HEK293 (cell line): ENCODE results near the gene LBHD1.
A peak's percentile ranks its signal among the peaks of the same experiment; 100 is the strongest.

Source experiments
- CTCF ChIA-PET: fragments of 350-600 bp; formaldehyde crosslinking; extraction: SDS; loops from one replicate; lab custom pipeline; 2021; ENCODE audit warnings: antibody characterized with exemption; lab: Yijun Ruan, JAX
- POLR2A ChIA-PET: fragments of 300-600 bp; formaldehyde crosslinking; extraction: SDS; loops from one replicate; lab custom pipeline; 2020; ENCODE audit warnings: antibody characterized with exemption, inconsistent platforms; lab: Yijun Ruan, JAX
- H3K27ac ChIP-seq: fragments of 200-500 bp; sonication (Bioruptor generic); 2 replicates; pipeline ENCODE4 v1.5.1; 2014; ENCODE audit warnings: low read depth, low read length, control low read depth, inconsistent platforms; ENCODE audit errors: extremely low read depth
- H3K36me3 ChIP-seq, 2 experiments: fragments of 200-500 bp in 1 of 2; sonication (Bioruptor generic) in 1 of 2; 1 replicate in 1 of 2; 2 replicates in 1 of 2; pipeline ENCODE4 v1.5.1; 2014 to 2017; ENCODE audit warnings: inconsistent platforms in 2 of 2, low read length in 2 of 2; ENCODE audit not compliant: control insufficient read depth in 2 of 2, insufficient read depth in 1 of 2
- H3K4me1 ChIP-seq: fragments of 200-500 bp; sonication (Bioruptor generic); 2 replicates; pipeline ENCODE4 v1.5.1; 2014; ENCODE audit warnings: mild to moderate bottlenecking, low read length, inconsistent platforms; ENCODE audit not compliant: control insufficient read depth, insufficient read depth
- H3K4me3 ChIP-seq: 2 replicates; pipeline ENCODE4 v1.5.1; 2011; ENCODE audit warnings: low read depth, mild to moderate bottlenecking, control low read depth, low read length, moderate library complexity
- H3K9me3 ChIP-seq: fragments of 200-500 bp; sonication (Bioruptor generic); 2 replicates; pipeline ENCODE4 v1.5.1; 2014; ENCODE audit warnings: low read depth, low read length, inconsistent platforms; ENCODE audit not compliant: control insufficient read depth, insufficient read depth
- GFI1B ChIP-seq: fragments of 450-650 bp; formaldehyde crosslinking; IDR thresholded peaks from 2 replicates; pipeline ENCODE4 v1.5.1; 2016; ENCODE audit warnings: missing biosample characterization, missing genetic modification characterization
- KLF16 ChIP-seq: fragments of 450-650 bp; formaldehyde crosslinking; IDR thresholded peaks from 2 replicates; pipeline ENCODE4 v1.5.1; 2017; ENCODE audit warnings: missing biosample characterization, missing genetic modification characterization
- MZF1 ChIP-seq: fragments of 450-650 bp; formaldehyde crosslinking; IDR thresholded peaks from 2 replicates; pipeline ENCODE4 v1.5.1; 2017; ENCODE audit warnings: missing biosample characterization, missing genetic modification characterization, borderline replicate concordance
- TRIM28 ChIP-seq: IDR thresholded peaks from 2 replicates; pipeline ENCODE4 v1.6.1; 2011; ENCODE audit warnings: low read length, control low read depth, borderline replicate concordance
- ZBTB20 ChIP-seq: fragments of 450-650 bp; formaldehyde crosslinking; IDR thresholded peaks from 2 replicates; pipeline ENCODE4 v1.5.1; 2016; ENCODE audit warnings: missing biosample characterization, missing genetic modification characterization
- ZNF202 ChIP-seq: fragments of 450-650 bp; formaldehyde crosslinking; IDR thresholded peaks from 2 replicates; pipeline ENCODE4 v1.5.1; 2016; ENCODE audit warnings: missing biosample characterization, missing genetic modification characterization, borderline replicate concordance
- ZNF223 ChIP-seq: fragments of 450-650 bp; formaldehyde crosslinking; IDR thresholded peaks from 2 replicates; pipeline ENCODE4 v1.5.1; 2016; ENCODE audit warnings: missing biosample characterization, missing genetic modification characterization
- ZNF248 ChIP-seq: fragments of 450-650 bp; formaldehyde crosslinking; IDR thresholded peaks from 2 replicates; pipeline ENCODE4 v1.5.1; 2017; ENCODE audit warnings: missing biosample characterization, missing genetic modification characterization
- ZNF335 ChIP-seq: fragments of 450-650 bp; formaldehyde crosslinking; conservative IDR thresholded peaks from 2 replicates; pipeline ENCODE4 v1.5.1; 2016; ENCODE audit warnings: missing biosample characterization, missing genetic modification characterization
- ZNF394 ChIP-seq: fragments of 450-650 bp; formaldehyde crosslinking; IDR thresholded peaks from 2 replicates; pipeline ENCODE4 v1.5.1; 2016; ENCODE audit warnings: missing biosample characterization, missing genetic modification characterization, mild to moderate bottlenecking, moderate library complexity, borderline replicate concordance
- ZNF529 ChIP-seq: fragments of 450-650 bp; formaldehyde crosslinking; IDR thresholded peaks from 2 replicates; pipeline ENCODE4 v1.5.1; 2017; ENCODE audit warnings: missing genetic modification characterization, missing biosample characterization; ENCODE audit not compliant: insufficient replicate concordance
- ZNF571 ChIP-seq: fragments of 450-650 bp; formaldehyde crosslinking; IDR thresholded peaks from 2 replicates; pipeline ENCODE4 v1.5.0; 2017; ENCODE audit warnings: missing biosample characterization, missing genetic modification characterization
- ZNF777 ChIP-seq: fragments of 450-650 bp; formaldehyde crosslinking; IDR thresholded peaks from 2 replicates; pipeline ENCODE4 v1.5.1; 2017; ENCODE audit warnings: missing biosample characterization, missing genetic modification characterization, borderline replicate concordance
- ZNF791 ChIP-seq: fragments of 450-650 bp; formaldehyde crosslinking; IDR thresholded peaks from 2 replicates; pipeline ENCODE4 v1.5.1; 2016; ENCODE audit warnings: missing biosample characterization, missing genetic modification characterization
- ZXDB ChIP-seq: fragments of 450-650 bp; formaldehyde crosslinking; IDR thresholded peaks from 2 replicates; pipeline ENCODE4 v1.5.1; 2016; ENCODE audit warnings: missing biosample characterization, missing genetic modification characterization
- TF ChIP-seq, protein P1 (sequence below): fragments of 450-650 bp; formaldehyde crosslinking; IDR thresholded peaks from 2 replicates; pipeline ENCODE4 v1.5.1; 2017; ENCODE audit warnings: missing biosample characterization, missing genetic modification characterization
- TF ChIP-seq, protein P2 (sequence below): fragments of 450-650 bp; formaldehyde crosslinking; IDR thresholded peaks from 2 replicates; pipeline ENCODE4 v1.5.1; 2016; ENCODE audit warnings: missing biosample characterization, missing genetic modification characterization
- TF ChIP-seq, protein P3 (sequence below): fragments of 450-650 bp; IDR thresholded peaks from 2 replicates; pipeline ENCODE4 v1.5.1; 2018; ENCODE audit warnings: missing biosample characterization, mild to moderate bottlenecking, missing genetic modification characterization
- TF ChIP-seq, protein P4 (sequence below): fragments of 450-650 bp; formaldehyde crosslinking; IDR thresholded peaks from 2 replicates; pipeline ENCODE4 v1.5.1; 2017; ENCODE audit warnings: missing biosample characterization, missing genetic modification characterization
- TF ChIP-seq, protein P5 (sequence below): fragments of 450-650 bp; formaldehyde crosslinking; IDR thresholded peaks from 2 replicates; pipeline ENCODE4 v1.5.1; 2016; ENCODE audit warnings: missing biosample characterization, missing genetic modification characterization, low read depth

Gene LBHD1

DNA sequence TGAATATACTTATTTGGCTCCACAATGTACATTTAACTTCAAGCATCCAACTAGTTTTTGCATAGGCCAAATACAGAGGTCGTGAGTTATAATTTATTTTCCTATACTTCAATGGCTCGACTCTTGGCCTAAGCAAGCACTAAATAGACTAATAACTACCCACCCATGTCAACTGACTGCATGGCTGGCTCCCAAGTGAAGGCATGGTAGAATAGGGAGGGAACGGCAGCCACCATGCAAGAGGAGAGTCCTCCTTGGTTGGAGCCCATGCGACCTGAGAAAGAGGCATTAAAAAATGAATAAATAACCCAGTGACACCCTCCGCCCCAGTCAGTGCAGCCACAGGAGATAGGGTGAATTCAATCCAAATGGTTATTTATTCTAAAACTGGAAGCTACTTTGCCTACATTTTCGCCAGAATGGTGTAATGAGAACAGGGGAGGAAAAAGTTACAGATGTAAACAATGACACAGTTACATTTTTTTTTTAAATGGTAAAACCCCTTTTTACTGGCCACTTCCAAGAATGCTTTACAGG lies 40.3 kb upstream of the LBHD1 start (continued):
- TF ChIP-seq TRIM28 = no peak

DNA sequence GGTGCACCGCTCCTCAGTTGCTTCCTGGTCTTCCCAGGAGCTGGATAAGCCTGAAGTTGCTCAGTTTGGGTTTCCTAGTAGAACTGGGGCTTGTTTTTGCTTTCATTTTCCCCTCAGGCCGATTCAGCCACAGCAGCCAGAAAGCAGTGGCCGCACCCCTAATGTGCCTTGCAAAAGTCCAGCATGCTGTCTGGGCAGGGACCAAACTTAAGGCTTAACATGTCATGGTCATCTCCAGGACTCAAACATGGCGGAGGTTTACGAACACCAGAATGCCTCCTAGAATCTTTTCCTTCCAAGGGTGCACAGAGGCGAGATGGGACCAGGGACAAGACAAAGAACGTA lies 37.9 kb upstream of the LBHD1 start:
- H3K9me3 ChIP-seq = no peaks in the 10 kb centered on the region
- ChIA-PET CTCF (interaction anchor here (1.1 kb wide), 2 partner anchors 16 to 77 kb away, joined by 3 read pairs; partner anchors contain the start of gene TMEM179B), POLR2A (interaction anchor here (0.8 to 3.4 kb wide), 6 partner anchors 15 to 131 kb away, joined by 3 to 11 read pairs (median 4); partner anchors contain the start of genes LBHD1, POLR2G, TUT1 and UQCC3)
- H3K4me1 ChIP-seq = peaks cover 3% of the 10 kb centered on the region; the same call in 1 of the 2 replicates
- peaks cover 0 to 93% of the 10 kb centered on the region in 2 experiments; a peak in 1 of 3 replicates for H3K36me3 ChIP-seq
- H3K4me3 ChIP-seq = no peak overlapping the region
- 0 out of 2 replicates have a peak overlapping the region, but pooled peaks have one; percentile 18 for H3K27ac ChIP-seq
- TF ChIP-seq ZBTB20 (tag by site-specific recombination) = peak; percentile 81; the same call in 1 of the 2 replicates
- no peak for TF ChIP-seq ZNF791 (tag by site-specific recombination)
- TF ChIP-seq ZNF202 (tag by site-specific recombination) = no peak
- no peak for TF ChIP-seq KLF16 (tag by site-specific recombination)
- no peak for TF ChIP-seq ZNF777 (tag by site-specific recombination)
- TF ChIP-seq GFI1B (tag by site-specific recombination) = no peak
- TF ChIP-seq ZNF529 = no peak
- TF ChIP-seq, protein P1, sequence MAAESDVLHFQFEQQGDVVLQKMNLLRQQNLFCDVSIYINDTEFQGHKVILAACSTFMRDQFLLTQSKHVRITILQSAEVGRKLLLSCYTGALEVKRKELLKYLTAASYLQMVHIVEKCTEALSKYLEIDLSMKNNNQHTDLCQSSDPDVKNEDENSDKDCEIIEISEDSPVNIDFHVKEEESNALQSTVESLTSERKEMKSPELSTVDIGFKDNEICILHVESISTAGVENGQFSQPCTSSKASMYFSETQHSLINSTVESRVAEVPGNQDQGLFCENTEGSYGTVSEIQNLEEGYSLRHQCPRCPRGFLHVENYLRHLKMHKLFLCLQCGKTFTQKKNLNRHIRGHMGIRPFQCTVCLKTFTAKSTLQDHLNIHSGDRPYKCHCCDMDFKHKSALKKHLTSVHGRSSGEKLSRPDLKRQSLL (tag by site-specific recombination) = no peak
- 0 out of 2 replicates have a peak, but pooled peaks have one; percentile 4 for TF ChIP-seq ZNF335 (tag by site-specific recombination)
- no peak for TF ChIP-seq ZNF394 (tag by site-specific recombination)

DNA sequence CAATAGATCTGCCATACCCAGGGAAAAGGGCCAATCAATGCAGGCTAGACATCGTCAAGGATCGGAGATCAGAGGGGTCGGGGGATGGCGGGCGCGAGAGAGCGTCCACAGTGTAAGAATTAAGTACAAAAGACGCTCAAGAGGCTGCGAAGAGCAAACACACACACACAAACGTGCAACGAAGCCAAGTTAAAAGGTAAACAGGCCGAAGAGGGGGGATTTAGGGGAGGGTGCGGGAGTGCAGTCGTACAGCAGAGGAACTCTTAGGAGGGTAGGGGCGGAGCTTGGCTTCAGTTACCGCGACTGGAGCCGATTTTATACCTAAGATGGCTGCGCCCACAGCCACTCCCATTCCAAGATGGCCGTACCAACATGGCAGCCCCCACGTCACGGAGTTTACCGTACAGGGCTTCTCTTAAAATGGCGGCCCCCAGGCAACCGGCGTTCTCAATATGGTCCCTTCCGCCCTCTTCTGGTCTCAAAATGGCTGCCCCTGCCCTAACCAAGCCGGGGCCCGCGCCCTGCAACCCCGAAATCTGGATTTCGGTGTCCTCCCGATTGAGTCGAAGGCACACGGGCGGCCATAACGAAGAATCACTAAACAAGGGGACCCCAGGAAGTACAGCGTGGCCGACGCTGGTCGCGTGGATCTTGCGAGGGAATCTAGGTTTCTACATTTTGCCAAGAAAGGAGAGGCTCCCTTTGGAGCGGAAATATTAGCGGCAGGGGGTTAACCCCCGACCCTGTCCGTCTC lies 37.4 kb upstream of the LBHD1 start:
- Histone ChIP-seq H3K36me3 (peaks cover 0 to 94% of the 10 kb centered on the region in 2 experiments; a peak in 1 of 3 replicates), H3K4me3 (no peak overlapping the region), H3K27ac (0 out of 2 replicates have a peak overlapping the region, but pooled peaks have one; percentile 18), H3K9me3 (no peaks in the 10 kb centered on the region), H3K4me1 (peaks cover 3% of the 10 kb centered on the region; the same call in 1 of the 2 replicates)
- CTCF ChIA-PET = interaction anchor here (1.1 kb wide), 2 partner anchors 15 to 78 kb away, joined by 3 read pairs; partner anchors contain the start of gene TMEM179B
- POLR2A ChIA-PET = interaction anchor here (0.8 to 3.4 kb wide), 10 partner anchors 9 to 132 kb away, joined by 3 to 11 read pairs (median 4); partner anchors contain the start of genes C11orf98, CSKMT, HNRNPUL2 and LBHD1
- TF ChIP-seq TRIM28 (no peak), ZNF571 (no peak), ZNF223 (tag by site-specific recombination) (no peak), MZF1 (0 out of 2 replicates have a peak, but pooled peaks have one; percentile 52), ZXDB (tag by site-specific recombination) (peak; percentile 41; the same call in 1 of the 2 replicates), ZNF248 (tag by site-specific recombination) (no peak)
- TF ChIP-seq, protein P2, sequence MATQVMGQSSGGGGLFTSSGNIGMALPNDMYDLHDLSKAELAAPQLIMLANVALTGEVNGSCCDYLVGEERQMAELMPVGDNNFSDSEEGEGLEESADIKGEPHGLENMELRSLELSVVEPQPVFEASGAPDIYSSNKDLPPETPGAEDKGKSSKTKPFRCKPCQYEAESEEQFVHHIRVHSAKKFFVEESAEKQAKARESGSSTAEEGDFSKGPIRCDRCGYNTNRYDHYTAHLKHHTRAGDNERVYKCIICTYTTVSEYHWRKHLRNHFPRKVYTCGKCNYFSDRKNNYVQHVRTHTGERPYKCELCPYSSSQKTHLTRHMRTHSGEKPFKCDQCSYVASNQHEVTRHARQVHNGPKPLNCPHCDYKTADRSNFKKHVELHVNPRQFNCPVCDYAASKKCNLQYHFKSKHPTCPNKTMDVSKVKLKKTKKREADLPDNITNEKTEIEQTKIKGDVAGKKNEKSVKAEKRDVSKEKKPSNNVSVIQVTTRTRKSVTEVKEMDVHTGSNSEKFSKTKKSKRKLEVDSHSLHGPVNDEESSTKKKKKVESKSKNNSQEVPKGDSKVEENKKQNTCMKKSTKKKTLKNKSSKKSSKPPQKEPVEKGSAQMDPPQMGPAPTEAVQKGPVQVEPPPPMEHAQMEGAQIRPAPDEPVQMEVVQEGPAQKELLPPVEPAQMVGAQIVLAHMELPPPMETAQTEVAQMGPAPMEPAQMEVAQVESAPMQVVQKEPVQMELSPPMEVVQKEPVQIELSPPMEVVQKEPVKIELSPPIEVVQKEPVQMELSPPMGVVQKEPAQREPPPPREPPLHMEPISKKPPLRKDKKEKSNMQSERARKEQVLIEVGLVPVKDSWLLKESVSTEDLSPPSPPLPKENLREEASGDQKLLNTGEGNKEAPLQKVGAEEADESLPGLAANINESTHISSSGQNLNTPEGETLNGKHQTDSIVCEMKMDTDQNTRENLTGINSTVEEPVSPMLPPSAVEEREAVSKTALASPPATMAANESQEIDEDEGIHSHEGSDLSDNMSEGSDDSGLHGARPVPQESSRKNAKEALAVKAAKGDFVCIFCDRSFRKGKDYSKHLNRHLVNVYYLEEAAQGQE (tag by site-specific recombination) = no peak
- TF ChIP-seq, protein P3, sequence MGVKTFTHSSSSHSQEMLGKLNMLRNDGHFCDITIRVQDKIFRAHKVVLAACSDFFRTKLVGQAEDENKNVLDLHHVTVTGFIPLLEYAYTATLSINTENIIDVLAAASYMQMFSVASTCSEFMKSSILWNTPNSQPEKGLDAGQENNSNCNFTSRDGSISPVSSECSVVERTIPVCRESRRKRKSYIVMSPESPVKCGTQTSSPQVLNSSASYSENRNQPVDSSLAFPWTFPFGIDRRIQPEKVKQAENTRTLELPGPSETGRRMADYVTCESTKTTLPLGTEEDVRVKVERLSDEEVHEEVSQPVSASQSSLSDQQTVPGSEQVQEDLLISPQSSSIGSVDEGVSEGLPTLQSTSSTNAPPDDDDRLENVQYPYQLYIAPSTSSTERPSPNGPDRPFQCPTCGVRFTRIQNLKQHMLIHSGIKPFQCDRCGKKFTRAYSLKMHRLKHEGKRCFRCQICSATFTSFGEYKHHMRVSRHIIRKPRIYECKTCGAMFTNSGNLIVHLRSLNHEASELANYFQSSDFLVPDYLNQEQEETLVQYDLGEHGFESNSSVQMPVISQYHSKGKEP (tag by site-specific recombination) = no peak
- TF ChIP-seq, protein P4, sequence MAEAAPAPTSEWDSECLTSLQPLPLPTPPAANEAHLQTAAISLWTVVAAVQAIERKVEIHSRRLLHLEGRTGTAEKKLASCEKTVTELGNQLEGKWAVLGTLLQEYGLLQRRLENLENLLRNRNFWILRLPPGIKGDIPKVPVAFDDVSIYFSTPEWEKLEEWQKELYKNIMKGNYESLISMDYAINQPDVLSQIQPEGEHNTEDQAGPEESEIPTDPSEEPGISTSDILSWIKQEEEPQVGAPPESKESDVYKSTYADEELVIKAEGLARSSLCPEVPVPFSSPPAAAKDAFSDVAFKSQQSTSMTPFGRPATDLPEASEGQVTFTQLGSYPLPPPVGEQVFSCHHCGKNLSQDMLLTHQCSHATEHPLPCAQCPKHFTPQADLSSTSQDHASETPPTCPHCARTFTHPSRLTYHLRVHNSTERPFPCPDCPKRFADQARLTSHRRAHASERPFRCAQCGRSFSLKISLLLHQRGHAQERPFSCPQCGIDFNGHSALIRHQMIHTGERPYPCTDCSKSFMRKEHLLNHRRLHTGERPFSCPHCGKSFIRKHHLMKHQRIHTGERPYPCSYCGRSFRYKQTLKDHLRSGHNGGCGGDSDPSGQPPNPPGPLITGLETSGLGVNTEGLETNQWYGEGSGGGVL = peak; percentile 93
- TF ChIP-seq, protein P5, sequence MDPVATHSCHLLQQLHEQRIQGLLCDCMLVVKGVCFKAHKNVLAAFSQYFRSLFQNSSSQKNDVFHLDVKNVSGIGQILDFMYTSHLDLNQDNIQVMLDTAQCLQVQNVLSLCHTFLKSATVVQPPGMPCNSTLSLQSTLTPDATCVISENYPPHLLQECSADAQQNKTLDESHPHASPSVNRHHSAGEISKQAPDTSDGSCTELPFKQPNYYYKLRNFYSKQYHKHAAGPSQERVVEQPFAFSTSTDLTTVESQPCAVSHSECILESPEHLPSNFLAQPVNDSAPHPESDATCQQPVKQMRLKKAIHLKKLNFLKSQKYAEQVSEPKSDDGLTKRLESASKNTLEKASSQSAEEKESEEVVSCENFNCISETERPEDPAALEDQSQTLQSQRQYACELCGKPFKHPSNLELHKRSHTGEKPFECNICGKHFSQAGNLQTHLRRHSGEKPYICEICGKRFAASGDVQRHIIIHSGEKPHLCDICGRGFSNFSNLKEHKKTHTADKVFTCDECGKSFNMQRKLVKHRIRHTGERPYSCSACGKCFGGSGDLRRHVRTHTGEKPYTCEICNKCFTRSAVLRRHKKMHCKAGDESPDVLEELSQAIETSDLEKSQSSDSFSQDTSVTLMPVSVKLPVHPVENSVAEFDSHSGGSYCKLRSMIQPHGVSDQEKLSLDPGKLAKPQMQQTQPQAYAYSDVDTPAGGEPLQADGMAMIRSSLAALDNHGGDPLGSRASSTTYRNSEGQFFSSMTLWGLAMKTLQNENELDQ (tag by site-specific recombination) = no peak
